Fibroblast of mammary gland (primary cell): ENCODE data around the gene PADI4.

Source experiments
- DNase-seq: peaks from one replicate; pipeline ENCODE4 v3.0.0-alpha.2; 2010; ENCODE audit warnings: low read depth
- H3K4me3 ChIP-seq: 2 replicates; pipeline ENCODE4 v1.5.1; 2011; ENCODE audit warnings: low read depth, mild to moderate bottlenecking, low read length, moderate library complexity; ENCODE audit not compliant: control insufficient read depth
- CTCF ChIP-seq: conservative IDR thresholded peaks from 2 replicates; pipeline ENCODE4 v1.5.1; 2011; ENCODE audit warnings: low read depth, low read length, inconsistent platforms; ENCODE audit not compliant: control insufficient read depth, insufficient read depth

PADI4 gene

GRCh38 chr1:17304151-17304825, 3.7 kb upstream of the PADI4 start:
- no peak overlapping the region for H3K4me3 ChIP-seq
- no peak for DNase-seq
- TF ChIP-seq CTCF: no peak

- H3K4me3 ChIP-seq: no peak overlapping the region
- DNase-seq: no peak
- no peak for TF ChIP-seq CTCF
Measured at GRCh38 chr1:17304826-17305175, 3.2 kb upstream of the PADI4 start.

GRCh38 chr1:17305576-17306095, 2.4 kb upstream of the PADI4 start:
- no peak for TF ChIP-seq CTCF
- H3K4me3 ChIP-seq: no peak overlapping the region
- DNase-seq: no peak

- no peak overlapping the region for H3K4me3 ChIP-seq
- no peak for TF ChIP-seq CTCF
- DNase-seq: no peak
Measured at GRCh38 chr1:17306407-17306806, 1.6 kb upstream of the PADI4 start.

GRCh38 chr1:17306921-17307320, 1.1 kb upstream of the PADI4 start:
- no peak for TF ChIP-seq CTCF
- H3K4me3 ChIP-seq: no peak overlapping the region
- DNase-seq: no peak

- no peak overlapping the region for H3K4me3 ChIP-seq
- DNase-seq: no peak
- TF ChIP-seq CTCF: no peak
Measured at GRCh38 chr1:17307329-17307728, 668 bp upstream of the PADI4 start.
